HEK293T (cell line): Measurements from ENCODE around the gene RFLNA.

Source experiments
- FOXA1 ChIP-seq: fragments of 450-650 bp; IDR thresholded peaks from 2 replicates; pipeline ENCODE4 v1.6.1; 2016; ENCODE audit warnings: mild to moderate bottlenecking
- ZNF384 ChIP-seq: fragments of 450-650 bp; IDR thresholded peaks from 2 replicates; pipeline ENCODE4 v1.6.1; 2016

- TF ChIP-seq ZNF384, result no peak
- no peak for TF ChIP-seq FOXA1
Measured at GRCh38 chr12:124351422-124351821, 56.5 kb downstream of the RFLNA start.
